Upper lobe of left lung (tissue), 6 donors: ENCODE measurements around the gene TBC1D16. TPM values are rescaled to one million over a fixed set of nuclear protein-coding genes. Genes with fewer than 3 reads are reported as not detected.

Experiments used
- ATAC-seq, 2 donors: fragments of 200-7000 bp; cut with Tn5 transposase; one replicate each; pipeline ENCODE4 v1.9.1; 2022; ENCODE audit warnings: mild to moderate bottlenecking in 2 of 2, moderate library complexity in 2 of 2; ENCODE audit not compliant: low FRiP score in 2 of 2
- DNase-seq, 2 donors: peaks; one replicate each; pipeline ENCODE4 v3.0.0-alpha.2; 2019 to 2020
- H3K27ac ChIP-seq, 4 donors: fragments of 200-600 bp; sonication (generic); one replicate each; pipeline ENCODE4 v1.5.1; 2016 to 2019
- H3K27me3 ChIP-seq, 4 donors: fragments of 200-600 bp; sonication (generic); one replicate each; pipeline ENCODE4 v1.5.1; 2017 to 2019
- H3K36me3 ChIP-seq, 4 donors: fragments of 200-600 bp; sonication (generic); one replicate each; pipeline ENCODE4 v1.5.1; 2016 to 2019
- H3K4me1 ChIP-seq, 4 donors: fragments of 200-600 bp; sonication (generic); one replicate each; pipeline ENCODE4 v1.5.1; 2018 to 2019
- H3K4me3 ChIP-seq, 4 donors: fragments of 200-600 bp; sonication (generic); one replicate each; pipeline ENCODE4 v1.5.1; 2017 to 2019; ENCODE audit warnings: mild to moderate bottlenecking in 2 of 4, moderate library complexity in 1 of 4
- H3K9me3 ChIP-seq, 4 donors: fragments of 200-600 bp; sonication (generic); one replicate each; pipeline ENCODE4 v1.5.1; 2018 to 2019
- CTCF ChIP-seq, 6 experiments: fragments of 450-650 bp in 4 of 6; fragments of 200-600 bp in 2 of 6; sonication (generic) in 2 of 6; IDR thresholded peaks; one replicate each; pipeline ENCODE4 v1.5.1; 2016 to 2019; ENCODE audit warnings: antibody characterized with exemption in 6 of 6
- EP300 ChIP-seq, 4 donors: sonication (generic); formaldehyde crosslinking; IDR thresholded peaks; one replicate each; pipeline ENCODE4 v1.5.1; 2017; ENCODE audit warnings: antibody characterized with exemption in 4 of 4, control low read depth in 2 of 4
- POLR2A ChIP-seq, 4 donors: fragments of 450-650 bp; IDR thresholded peaks; one replicate each; pipeline ENCODE4 v1.5.1; 2016 to 2017; ENCODE audit warnings: antibody characterized with exemption in 4 of 4, mild to moderate bottlenecking in 2 of 4
- POLR2AphosphoS5 ChIP-seq, 2 donors: sonication (generic); formaldehyde crosslinking; IDR thresholded peaks; one replicate each; pipeline ENCODE4 v1.5.1; 2017; ENCODE audit warnings: antibody characterized with exemption in 2 of 2
- WGBS, 2 donors: methylation state at CpG; one replicate each; pipeline ENCODE4 v1.1.5; 2017 to 2018; 5-methylcytosine and 5-hydroxymethylcytosine counted together
- total RNA-seq, 6 donors: library from RNA; depleted of rRNA in 4 of 6; stranded (reverse); fragments of >200 nt in 4 of 6; gene quantifications; one replicate each; pipeline versions ENCODE4 v1.1.0 to v1.2.1, GENCODE V29; 2016 to 2021
- donor health status: DM: no; HTN: no; CAD: no; lungs with moderate emphysema.
- donor health status: DM: no; HTN: yes; CAD: no; lungs with severe emphysema.

TBC1D16 gene
- total RNA-seq, 6 donors from 2014 or later, result 15.6 to 60.8 (median 24.1) TPM

GRCh38 chr17:80028030-80028429 is 7.6 kb downstream of the TBC1D16 start:
- no peak for ATAC-seq
- no peak overlapping the region for H3K4me3 ChIP-seq
- H3K4me1 ChIP-seq, result peaks cover 22 to 52% (median 43%) of the 10 kb centered on the region in 4 donors
- TF ChIP-seq POLR2A (IDR thresholded peaks at IDR 0.05), result no peak
- H3K9me3 ChIP-seq, result no peaks in the 10 kb centered on the region
- DNase-seq, result no peak
- WGBS, 2 donors, result 68 to 79% methylated on average over 10 of the region's 10 CpGs
- no peaks in the 10 kb centered on the region for H3K36me3 ChIP-seq
- H3K27me3 ChIP-seq, result no peaks in the 10 kb centered on the region
- peak overlapping the region in 2 of 4 donors; percentile 6 to 64 for H3K27ac ChIP-seq

- Histone ChIP-seq H3K27ac (no peak overlapping the region), H3K4me1 (peaks cover 22 to 52% (median 42%) of the 10 kb centered on the region in 4 donors), H3K27me3 (no peaks in the 10 kb centered on the region), H3K4me3 (no peak overlapping the region), H3K9me3 (no peaks in the 10 kb centered on the region), H3K36me3 (no peaks in the 10 kb centered on the region)
- ATAC-seq (no peak), DNase-seq (no peak)
- TF ChIP-seq POLR2AphosphoS5 (IDR thresholded peaks at IDR 0.05) (no peak), POLR2A (IDR thresholded peaks at IDR 0.05) (no peak), EP300 (IDR thresholded peaks at IDR 0.05) (no peak), CTCF (IDR thresholded peaks at IDR 0.05) (no peak)
- 94 to 97% methylated on average over 8 of the region's 8 CpGs for WGBS, 2 donors
These were observed 8.6 kb downstream of the TBC1D16 start for GRCh38 chr17:80027043-80027435.

- TF ChIP-seq POLR2A (IDR thresholded peaks at IDR 0.05) (no peak), EP300 (IDR thresholded peaks at IDR 0.05) (no peak), CTCF (IDR thresholded peaks at IDR 0.05) (no peak), POLR2AphosphoS5 (IDR thresholded peaks at IDR 0.05) (no peak)
- H3K27me3 ChIP-seq, result no peaks in the 10 kb centered on the region
- no peak overlapping the region for H3K4me3 ChIP-seq
- H3K9me3 ChIP-seq, result no peaks in the 10 kb centered on the region
- no peak for ATAC-seq
- WGBS, 2 donors, result 67 to 69% methylated on average over 10 of the region's 10 CpGs
- peaks cover 22 to 52% (median 37%) of the 10 kb centered on the region in 4 donors for H3K4me1 ChIP-seq
- DNase-seq, result peak in 1 of 2 donors; percentile 54
- H3K36me3 ChIP-seq, result no peaks in the 10 kb centered on the region
- H3K27ac ChIP-seq, result no peak overlapping the region
These were observed 9.2 kb downstream of the TBC1D16 start for GRCh38 chr17:80026359-80027042.

- H3K27me3 ChIP-seq, result no peaks in the 10 kb centered on the region
- no peak for ATAC-seq
- H3K9me3 ChIP-seq, result no peaks in the 10 kb centered on the region
- peaks cover 22 to 46% (median 33%) of the 10 kb centered on the region in 4 donors for H3K4me1 ChIP-seq
- no peak for DNase-seq
- no peaks in the 10 kb centered on the region for H3K36me3 ChIP-seq
- H3K27ac ChIP-seq, result no peak overlapping the region
- H3K4me3 ChIP-seq, result no peak overlapping the region
- 87 to 88% methylated on average over 9 to 10 of the region's 10 CpGs for WGBS, 2 donors
- TF ChIP-seq EP300 (IDR thresholded peaks at IDR 0.05) (no peak), POLR2AphosphoS5 (IDR thresholded peaks at IDR 0.05) (no peak), POLR2A (IDR thresholded peaks at IDR 0.05) (no peak), CTCF (IDR thresholded peaks at IDR 0.05) (no peak)
These were observed 9.9 kb downstream of the TBC1D16 start for GRCh38 chr17:80025796-80026195.

- Histone ChIP-seq H3K4me3 (no peak overlapping the region), H3K27me3 (no peaks in the 10 kb centered on the region), H3K27ac (no peak overlapping the region), H3K4me1 (peaks cover 17 to 40% (median 27%) of the 10 kb centered on the region in 4 donors), H3K9me3 (no peaks in the 10 kb centered on the region), H3K36me3 (no peaks in the 10 kb centered on the region)
- TF ChIP-seq POLR2AphosphoS5 (IDR thresholded peaks at IDR 0.05) (no peak), EP300 (IDR thresholded peaks at IDR 0.05) (no peak), CTCF (IDR thresholded peaks at IDR 0.05) (no peak), POLR2A (IDR thresholded peaks at IDR 0.05) (no peak)
- WGBS, 2 donors, result 61 to 62% methylated on average over 9 to 10 of the region's 11 CpGs
- ATAC-seq (no peak), DNase-seq (peak in 1 of 2 donors; percentile 59)
These were observed 10.5 kb downstream of the TBC1D16 start for GRCh38 chr17:80025140-80025539.
